ENCODE results near the gene RCOR3. TPM values are rescaled to one million over a fixed set of nuclear protein-coding genes. Genes with fewer than 3 reads are reported as not detected.
"Not testable (repeated sequence)": the region's sequence is repeated elsewhere in the genome, so short reads cannot be mapped to it uniquely, and the experiment has no call there.

RCOR3 gene
- total RNA-seq, 2 experiments from 2014 or later: 29.3 to 36.5 TPM

- ChIA-PET POLR2A (no interaction called here), CTCF (interaction anchor here (0.5 to 2.0 kb wide), 4 partner anchors 11 to 223 kb away, joined by 3 to 5 read pairs (median 4); no protein-coding TSS in a partner anchor)
These were observed 75.8 kb downstream of the RCOR3 start for GRCh38 chr1:211334986-211335385.

GRCh38 chr1:211335522-211336157 is 76.5 kb downstream of the RCOR3 start:
- CTCF ChIA-PET: interaction anchor here (0.6 to 2.0 kb wide), 4 partner anchors 8 to 101 kb away, joined by 3 to 5 read pairs (median 4); no protein-coding TSS in a partner anchor
- POLR2A ChIA-PET: no interaction called here

- CTCF ChIA-PET: interaction anchor here (1.0 to 2.0 kb wide), 4 partner anchors 8 to 18 kb away, joined by 3 to 5 read pairs (median 4); no protein-coding TSS in a partner anchor
- POLR2A ChIA-PET: no interaction called here
These were observed 77.0 kb downstream of the RCOR3 start for GRCh38 chr1:211336161-211336560.

GRCh38 chr1:211336775-211337174 is 77.6 kb downstream of the RCOR3 start:
- ChIA-PET POLR2A (no interaction called here), CTCF (interaction anchor here (1.0 to 1.5 kb wide), 3 partner anchors 9 to 13 kb away, joined by 3 to 5 read pairs (median 4); no protein-coding TSS in a partner anchor)

- CTCF ChIA-PET: interaction anchor here (1.1 kb wide), 1 partner anchor 9 kb away, joined by 4 read pairs; no protein-coding TSS in a partner anchor
- POLR2A ChIA-PET: no interaction called here
These were observed 78.5 kb downstream of the RCOR3 start for GRCh38 chr1:211337430-211338223.

GRCh38 chr1:211338224-211338620 is 79.1 kb downstream of the RCOR3 start:
- POLR2A ChIA-PET: no interaction called here
- CTCF ChIA-PET: no interaction called here

- ChIA-PET CTCF (interaction anchor here (1.8 kb wide), 1 partner anchor 16 kb away, joined by 4 read pairs; no protein-coding TSS in a partner anchor), POLR2A (interaction anchor here (1.3 kb wide), 1 partner anchor 12 kb away, joined by 3 read pairs; no protein-coding TSS in a partner anchor)
These were observed 80.5 kb downstream of the RCOR3 start for GRCh38 chr1:211339631-211340041.

GRCh38 chr1:211340622-211341507 is 81.7 kb downstream of the RCOR3 start:
- CTCF ChIA-PET: interaction anchor here (0.9 to 1.8 kb wide), 2 partner anchors 9 to 17 kb away, joined by 3 to 4 read pairs; no protein-coding TSS in a partner anchor
- POLR2A ChIA-PET: no interaction called here

- ChIA-PET POLR2A (interaction anchor here (0.5 kb wide), 1 partner anchor 8 kb away, joined by 3 read pairs; no protein-coding TSS in a partner anchor), CTCF (no interaction called here)
These were observed 82.8 kb downstream of the RCOR3 start for GRCh38 chr1:211341999-211342398.

GRCh38 chr1:211343607-211344006 is 84.4 kb downstream of the RCOR3 start:
- CTCF ChIA-PET: interaction anchor here (1.0 kb wide), 1 partner anchor 85 kb away, joined by 3 read pairs; no protein-coding TSS in a partner anchor
- POLR2A ChIA-PET: no interaction called here

- POLR2A ChIA-PET: no interaction called here
- CTCF ChIA-PET: interaction anchor here (1.0 to 1.3 kb wide), 2 partner anchors 11 to 86 kb away, joined by 3 to 4 read pairs; no protein-coding TSS in a partner anchor
These were observed 85.0 kb downstream of the RCOR3 start for GRCh38 chr1:211344152-211344618.

- CTCF ChIA-PET: interaction anchor here (1.1 to 1.3 kb wide), 2 partner anchors 9 to 22 kb away, joined by 3 to 4 read pairs; no protein-coding TSS in a partner anchor
- POLR2A ChIA-PET: no interaction called here
These were observed 86.6 kb downstream of the RCOR3 start for GRCh38 chr1:211345719-211346118.

- ChIA-PET CTCF (interaction anchor here (1.0 to 1.3 kb wide), 3 partner anchors 10 to 24 kb away, joined by 3 to 4 read pairs (median 3); no protein-coding TSS in a partner anchor), POLR2A (no interaction called here)
These were observed 88.1 kb downstream of the RCOR3 start for GRCh38 chr1:211347077-211347844.

- ChIA-PET CTCF (interaction anchor here (1.0 kb wide), 1 partner anchor 25 kb away, joined by 3 read pairs; no protein-coding TSS in a partner anchor), POLR2A (no interaction called here)
These were observed 89.4 kb downstream of the RCOR3 start for GRCh38 chr1:211348547-211348946.

- POLR2A ChIA-PET: no interaction called here
These were observed 90.6 kb downstream of the RCOR3 start for GRCh38 chr1:211349741-211350140.

GRCh38 chr1:211352055-211352454 is 92.9 kb downstream of the RCOR3 start:
- CTCF ChIA-PET: interaction anchor here (0.7 to 1.2 kb wide), 2 partner anchors 13 to 242 kb away, joined by 3 to 4 read pairs; no protein-coding TSS in a partner anchor
- POLR2A ChIA-PET: not testable (repeated sequence)

More at GRCh38 chr1:211349741-211350140, 90.6 kb downstream of the RCOR3 start:
- CTCF ChIA-PET: interaction anchor here (0.7 to 1.4 kb wide), 2 partner anchors 9 to 26 kb away, joined by 3 read pairs; no protein-coding TSS in a partner anchor

- ChIA-PET POLR2A (no interaction called here), CTCF (interaction anchor here (0.7 kb wide), 1 partner anchor 241 kb away, joined by 3 read pairs; no protein-coding TSS in a partner anchor)
These were observed 93.3 kb downstream of the RCOR3 start for GRCh38 chr1:211352465-211352864.

- CTCF ChIA-PET: no interaction called here
- POLR2A ChIA-PET: no interaction called here
These were observed 93.9 kb downstream of the RCOR3 start for GRCh38 chr1:211352985-211353515.

Measured in activated CD8-positive, alpha-beta memory T cell treated with anti-CD3 and anti-CD28 coated beads for 36 hours (primary cell).